NCI-H524 treated with DMSO at 0.1 percent for 48 hours (cell line): ENCODE data around the gene ITM2C.

ENCODE experiments used
- DNase-seq: peaks from one replicate; lab custom pipeline; 2025; lab: John Stamatoyannopoulos, UW

Gene ITM2C

GRCh38 chr2:230907361-230908091, 42.8 kb downstream of the ITM2C start:
- no peak for DNase-seq

- no peak for DNase-seq
Measured at GRCh38 chr2:230908092-230908594, 43.4 kb downstream of the ITM2C start.

GRCh38 chr2:230908595-230909191, 44.0 kb downstream of the ITM2C start:
- DNase-seq = no peak

- DNase-seq = no peak
Measured at GRCh38 chr2:230909841-230910545, 45.3 kb downstream of the ITM2C start.

- no peak for DNase-seq
Measured at GRCh38 chr2:230910546-230911177, 45.9 kb downstream of the ITM2C start.

GRCh38 chr2:230912046-230912445, 47.3 kb downstream of the ITM2C start:
- no peak for DNase-seq

GRCh38 chr2:230912724-230913123, 48.0 kb downstream of the ITM2C start:
- DNase-seq = no peak

GRCh38 chr2:230913406-230914143, 48.8 kb downstream of the ITM2C start:
- no peak for DNase-seq

GRCh38 chr2:230914886-230915285, 50.1 kb downstream of the ITM2C start:
- no peak for DNase-seq

- DNase-seq = no peak
Measured at GRCh38 chr2:230915319-230915718, 50.6 kb downstream of the ITM2C start.

- DNase-seq = no peak
Measured at GRCh38 chr2:230916218-230916617, 51.5 kb downstream of the ITM2C start.

GRCh38 chr2:230919240-230919639, 54.5 kb downstream of the ITM2C start:
- no peak for DNase-seq

- DNase-seq = no peak
Measured at GRCh38 chr2:230919681-230920080, 54.9 kb downstream of the ITM2C start.

GRCh38 chr2:230920167-230920566, 55.4 kb downstream of the ITM2C start:
- no peak for DNase-seq

- DNase-seq = no peak
Measured at GRCh38 chr2:230921806-230922595, 57.3 kb downstream of the ITM2C start.

GRCh38 chr2:230922951-230923717, 58.4 kb downstream of the ITM2C start:
- DNase-seq = no peak

GRCh38 chr2:230924092-230924469, 59.3 kb downstream of the ITM2C start:
- DNase-seq = no peak

- DNase-seq = no peak
Measured at GRCh38 chr2:230924470-230925341, 60.0 kb downstream of the ITM2C start, which contains the start of gene GPR55. TSS of gene GPR55 (minus strand) at chr2:230925242. CDS start at chr2:230910962, 14,280 bp downstream.

- DNase-seq = no peak
Measured at GRCh38 chr2:230925443-230925878, 60.7 kb downstream of the ITM2C start.
